Lower leg skin (tissue), 3 donors: Measurements from ENCODE around the gene TRANK1.

Source experiments
- CTCF ChIP-seq, 3 donors: fragments of 450-650 bp; IDR thresholded peaks; one replicate each; pipeline ENCODE4 v1.5.1; 2016; ENCODE audit warnings: antibody characterized with exemption in 3 of 3, mild to moderate bottlenecking in 3 of 3, moderate library complexity in 2 of 3
- POLR2A ChIP-seq, 2 donors: fragments of 450-650 bp; IDR thresholded peaks; one replicate each; pipeline ENCODE4 v1.6.1; 2016 to 2017; ENCODE audit warnings: antibody characterized with exemption in 2 of 2, mild to moderate bottlenecking in 1 of 2, moderate library complexity in 1 of 2

GRCh38 chr3:36945333-36945980 lies 603 bp upstream of the TRANK1 start:
- TF ChIP-seq CTCF (IDR thresholded peaks at IDR 0.05) (no peak), POLR2A (IDR thresholded peaks at IDR 0.05) (no peak)
